Measurements from ENCODE around the gene C1orf141.
"Not testable (repeated sequence)": the region's sequence is repeated elsewhere in the genome, so short reads cannot be mapped to it uniquely, and the experiment has no call there.

The C1orf141 gene

DNA sequence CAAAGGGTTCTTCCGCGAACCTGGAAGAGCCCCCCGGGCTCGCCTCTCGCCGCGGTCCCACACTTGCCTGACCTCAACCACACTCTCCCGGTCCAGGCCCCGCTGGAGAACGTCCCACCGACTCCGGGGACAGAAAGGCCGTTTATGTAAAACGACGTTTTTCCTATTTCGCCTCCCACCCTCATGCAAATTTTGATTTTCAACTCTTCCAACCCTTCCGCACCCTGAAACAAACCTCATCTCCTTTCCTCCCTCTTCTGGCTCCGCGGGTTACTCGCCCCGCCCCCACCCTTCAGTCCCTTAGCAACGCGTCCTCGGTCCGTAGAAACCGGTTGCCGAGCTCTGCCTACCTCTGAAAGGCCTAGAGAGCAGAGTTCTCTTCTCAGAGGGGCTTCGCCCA is at the start of gene C1orf141:
Gene C1orf141 (minus strand): TSS at position 276 of the 400 bp plus-strand sequence. CDS start 7,730 bp downstream, outside the sequence.
- in situ Hi-C loops (cut with MboI; ENCODE audit: low sequenced_read_pairs), result no loop called here

DNA sequence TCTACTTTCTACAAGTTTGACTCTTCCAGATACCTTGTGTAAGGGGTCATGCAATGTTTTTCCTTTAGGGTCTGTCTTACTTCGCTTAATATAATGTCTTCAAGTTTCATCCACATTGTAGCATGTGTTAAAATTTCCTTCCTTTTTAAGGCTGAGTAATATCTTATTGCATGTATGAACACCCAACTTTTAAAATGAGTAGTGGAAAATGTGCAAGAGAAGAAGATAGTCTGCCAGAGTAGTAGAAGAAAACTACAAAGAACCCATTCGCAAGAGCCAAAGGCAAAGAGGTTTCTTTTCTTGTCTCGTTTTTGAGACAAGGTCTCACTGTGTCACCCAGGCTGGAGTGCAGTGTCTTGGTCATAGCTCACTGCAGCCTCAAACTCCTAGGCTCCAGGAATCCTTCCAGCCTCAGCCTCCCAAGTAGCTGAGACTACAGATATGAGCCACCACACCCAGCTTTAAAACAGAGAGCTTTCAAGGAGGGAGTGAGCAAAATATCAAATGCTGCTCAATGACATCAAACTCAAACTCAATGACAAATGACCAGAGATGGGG is 40.8 kb upstream of the C1orf141 start:
- in situ Hi-C loops (cut with MboI; ENCODE audit: low sequenced_read_pairs), result no loop called here

GRCh38 chr1:67174716-67175284 is 40.0 kb upstream of the C1orf141 start:
- in situ Hi-C loops (cut with MboI; ENCODE audit: low sequenced_read_pairs), result no loop called here

- in situ Hi-C loops (cut with MboI; ENCODE audit: low sequenced_read_pairs), result no loop called here
These were observed 39.2 kb upstream of the C1orf141 start for GRCh38 chr1:67173988-67174387.

DNA sequence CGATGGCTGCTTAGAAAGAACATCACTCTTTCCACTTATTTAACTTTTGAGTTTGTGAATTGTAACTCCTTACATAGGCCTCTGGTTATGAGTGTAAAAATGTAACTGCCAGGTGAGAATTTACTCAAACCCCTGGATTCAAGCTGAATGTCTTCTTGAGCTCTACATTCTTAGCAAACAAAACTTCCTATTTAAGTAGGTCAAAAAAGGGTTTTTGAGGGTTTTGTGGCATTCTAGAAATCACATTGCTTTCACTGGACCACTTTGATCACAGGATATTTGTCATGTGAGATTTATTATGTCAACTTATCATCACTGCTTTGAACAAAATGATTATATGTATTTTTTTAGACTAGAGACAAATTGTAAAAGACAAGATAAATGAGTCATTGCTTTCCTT is 37.2 kb upstream of the C1orf141 start:
- in situ Hi-C loops (cut with MboI; ENCODE audit: low sequenced_read_pairs), result no loop called here

GRCh38 chr1:67171574-67171955 is 36.8 kb upstream of the C1orf141 start:
- in situ Hi-C loops (cut with MboI; ENCODE audit: low sequenced_read_pairs), result no loop called here

DNA sequence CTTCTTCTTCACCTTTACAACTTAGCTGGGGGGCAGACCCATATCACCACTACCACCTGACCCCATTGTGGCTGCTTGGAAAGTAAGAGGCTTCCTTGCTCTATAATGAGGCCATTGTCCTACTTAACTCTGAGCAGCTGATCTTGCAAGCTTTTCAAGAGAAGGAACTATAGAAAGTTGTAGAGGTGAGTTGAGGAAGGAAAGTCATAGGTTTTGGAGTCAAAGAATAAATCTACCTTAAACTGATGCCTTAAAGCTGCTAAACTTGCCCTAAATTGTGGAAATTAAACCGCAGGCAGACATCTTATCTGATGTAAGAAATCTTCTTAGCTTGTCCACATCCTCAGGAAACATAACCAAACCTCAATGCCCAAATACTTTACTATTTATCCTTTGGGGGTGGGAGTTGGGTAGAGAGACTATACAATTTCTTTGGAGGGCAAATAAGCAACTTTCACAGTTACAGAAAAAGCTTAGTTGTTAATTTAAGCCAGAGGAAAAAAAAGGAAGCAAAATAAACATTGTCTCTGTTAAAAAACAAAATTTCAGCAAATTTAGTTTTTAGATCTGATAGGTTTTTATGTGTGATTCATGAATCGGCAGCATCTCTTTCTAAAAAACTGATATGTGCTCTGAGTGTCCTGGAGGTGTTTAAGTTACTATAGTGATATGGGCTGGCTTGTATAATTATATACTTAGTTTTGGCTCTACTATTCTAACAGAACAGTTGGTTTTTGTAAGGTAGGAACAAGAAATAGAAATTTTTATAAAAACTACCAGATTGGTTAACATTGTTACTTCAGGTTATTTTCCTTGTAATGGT is 36.2 kb upstream of the C1orf141 start:
- in situ Hi-C loops (cut with MboI; ENCODE audit: low sequenced_read_pairs), result no loop called here

GRCh38 chr1:67169932-67170331 is 35.2 kb upstream of the C1orf141 start:
- in situ Hi-C loops (cut with MboI; ENCODE audit: low sequenced_read_pairs), result no loop called here

GRCh38 chr1:67169496-67169895 is 34.7 kb upstream of the C1orf141 start:
- in situ Hi-C loops (cut with MboI; ENCODE audit: low sequenced_read_pairs), result no loop called here

DNA sequence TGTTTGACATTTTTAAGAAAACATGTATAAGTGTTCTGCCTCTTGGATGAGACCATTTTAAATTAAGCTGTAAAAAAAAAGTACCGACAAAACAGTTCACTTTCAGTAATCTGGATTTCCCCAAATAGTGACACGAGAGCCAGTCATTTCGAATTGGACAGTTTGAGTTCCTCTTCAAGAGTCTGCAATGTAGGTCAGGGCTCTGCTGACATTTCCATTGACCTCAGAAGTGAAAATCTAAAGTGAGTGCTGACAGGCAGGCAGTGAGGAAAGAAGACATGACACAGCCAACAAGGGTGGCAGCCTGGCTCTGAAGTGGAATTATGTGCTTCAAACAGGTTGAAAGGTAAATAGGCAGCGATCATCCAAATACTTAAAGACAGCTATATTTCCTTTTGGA is 31.4 kb upstream of the C1orf141 start, which contains the start of gene IL23R:
Gene IL23R (plus strand): TSS at position 259 of the 400 bp plus-strand sequence. CDS start 1,667 bp downstream, outside the sequence.
- in situ Hi-C loops (cut with MboI; ENCODE audit: low sequenced_read_pairs), result no loop called here

GRCh38 chr1:67165468-67166041 is 30.8 kb upstream of the C1orf141 start:
- in situ Hi-C loops (cut with MboI; ENCODE audit: low sequenced_read_pairs), result no loop called here

DNA sequence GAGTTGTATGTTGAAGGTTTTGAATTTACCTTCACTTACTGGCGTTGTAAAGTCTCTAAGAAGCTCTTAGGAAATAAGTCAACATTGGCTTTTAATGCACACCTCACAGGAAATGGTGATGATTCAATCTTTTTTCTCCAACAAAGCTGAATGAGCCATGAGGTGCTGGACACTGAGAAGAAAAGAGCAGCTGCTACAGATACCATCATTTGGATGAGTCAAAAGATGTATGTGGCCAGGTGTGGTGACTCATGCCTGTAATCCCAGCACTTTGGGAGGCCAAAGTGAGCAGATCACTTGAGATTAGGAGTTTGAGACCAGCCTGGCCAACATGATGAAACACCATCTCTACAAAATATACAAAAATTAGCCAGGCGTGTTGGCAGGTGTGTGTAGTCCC is 28.2 kb upstream of the C1orf141 start:
- in situ Hi-C loops (cut with MboI; ENCODE audit: low sequenced_read_pairs), result no loop called here

DNA sequence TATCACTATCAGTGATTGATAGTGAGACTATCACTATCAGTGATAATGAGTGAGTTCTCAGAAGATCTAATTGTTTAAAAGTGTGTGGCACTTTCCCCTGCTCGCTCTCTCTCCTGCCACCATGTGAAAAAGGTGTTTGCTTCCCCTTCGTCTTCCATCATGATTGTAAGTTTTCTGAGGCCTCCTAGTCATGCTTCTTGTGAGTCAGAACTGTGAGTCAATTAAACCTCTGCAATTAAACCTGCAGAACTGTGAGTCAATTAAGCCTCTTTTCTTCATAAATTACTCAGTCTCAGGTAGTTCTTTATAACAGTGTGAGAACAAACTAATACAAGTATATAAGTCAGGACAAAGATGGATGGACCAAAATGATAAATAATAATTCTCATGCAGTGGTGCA is 24.5 kb upstream of the C1orf141 start:
- in situ Hi-C loops (cut with MboI; ENCODE audit: low sequenced_read_pairs), result no loop called here

DNA sequence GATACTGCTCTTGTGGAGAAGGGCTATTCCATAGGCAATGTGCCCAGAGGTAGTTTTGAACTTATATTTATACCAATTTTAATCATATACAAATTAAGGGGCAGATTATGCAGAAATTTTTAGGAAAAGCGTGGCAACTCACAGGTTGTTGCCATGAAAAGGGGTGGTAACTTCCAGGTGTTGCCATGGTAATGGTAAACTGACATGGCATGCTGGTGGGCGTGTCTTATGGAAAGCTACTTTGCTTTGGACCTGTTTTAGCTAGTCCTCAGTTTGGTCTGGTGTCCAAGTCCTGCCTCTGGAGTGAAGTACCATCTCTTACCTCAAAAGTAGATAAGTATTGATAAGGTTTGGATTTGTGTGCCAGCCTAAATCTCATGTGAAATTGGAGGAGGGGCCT is 23.6 kb upstream of the C1orf141 start:
- in situ Hi-C loops (cut with MboI; ENCODE audit: low sequenced_read_pairs), result no loop called here

DNA sequence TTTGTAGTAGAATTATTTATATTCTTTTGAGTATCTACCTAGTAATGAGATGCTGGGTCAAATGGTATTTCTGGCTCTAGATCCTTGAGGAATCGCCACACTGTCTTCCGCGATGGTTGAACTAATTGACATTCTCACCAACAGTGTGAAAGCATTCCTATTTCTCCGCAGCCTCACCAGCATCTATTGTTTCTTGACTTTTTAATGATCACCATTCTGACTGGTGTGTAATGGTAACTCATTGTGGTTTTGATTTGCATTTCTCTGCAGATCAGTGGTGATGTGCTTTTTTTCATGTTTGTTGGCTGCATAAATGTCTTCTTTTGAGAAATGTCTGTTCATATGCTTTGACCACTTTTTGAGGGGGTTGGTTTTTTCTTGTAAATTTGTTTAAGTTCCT is 16.2 kb upstream of the C1orf141 start:
- in situ Hi-C loops (cut with MboI; ENCODE audit: low sequenced_read_pairs), result no loop called here

DNA sequence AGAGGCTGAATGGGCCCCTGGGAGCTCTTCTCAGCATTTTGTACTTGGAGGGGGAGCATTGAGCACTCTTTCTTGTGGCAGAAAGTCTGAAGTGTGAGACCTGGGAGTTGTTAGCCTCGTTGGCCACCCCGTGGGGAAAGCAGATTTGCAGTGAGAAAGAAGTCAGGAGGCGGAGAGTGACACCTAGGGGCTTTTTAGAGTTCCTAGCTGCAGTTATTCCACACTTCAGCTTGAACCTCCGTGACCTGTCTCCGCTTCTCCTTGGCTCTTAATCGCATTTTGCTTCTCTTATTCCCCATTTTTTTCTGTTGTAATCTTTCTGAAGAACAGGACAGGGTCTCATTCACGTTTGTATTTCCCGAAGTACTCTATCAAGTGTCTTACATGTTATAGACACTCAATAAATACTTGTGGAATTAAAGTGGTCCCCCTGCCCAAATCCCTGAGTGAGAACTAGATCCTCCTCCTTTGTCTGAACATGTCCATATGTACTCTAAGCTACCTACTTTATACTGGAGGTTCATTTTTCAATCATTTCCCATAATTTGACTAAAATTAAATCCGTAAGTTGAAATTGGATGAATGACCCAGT is 14.5 kb upstream of the C1orf141 start:
- in situ Hi-C loops (cut with MboI; ENCODE audit: low sequenced_read_pairs), result no loop called here

DNA sequence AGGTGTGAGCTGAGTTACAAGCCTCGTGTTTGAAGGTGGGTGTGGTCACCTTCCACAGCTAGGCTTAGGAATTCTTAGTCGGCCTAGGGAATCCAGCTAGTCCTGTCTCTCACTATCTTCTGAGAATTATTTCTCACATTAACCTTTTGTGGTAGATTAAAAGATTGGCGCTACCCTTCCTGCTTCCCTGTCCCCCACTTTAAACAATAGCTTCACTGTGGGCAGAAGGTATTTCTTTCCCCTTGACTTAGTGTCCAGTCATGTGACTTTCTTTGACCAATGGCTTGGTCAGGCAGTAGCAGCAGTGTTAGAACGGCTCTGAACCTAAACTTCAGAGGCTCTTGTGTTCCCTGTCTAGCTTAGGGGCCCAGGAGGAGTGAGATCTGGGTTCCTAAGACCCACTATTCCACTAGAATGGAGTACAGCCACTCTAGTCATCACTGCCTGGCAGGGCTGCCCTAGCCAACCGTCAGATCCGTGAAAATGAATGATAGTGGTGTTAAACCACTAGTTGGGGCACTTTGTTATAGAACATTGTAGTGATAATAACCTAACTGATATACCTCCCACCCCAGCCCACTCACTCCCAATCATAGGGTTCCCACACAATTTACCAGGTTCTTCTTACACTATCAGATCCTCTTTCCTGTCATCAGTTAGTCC is 13.9 kb upstream of the C1orf141 start:
- in situ Hi-C loops (cut with MboI; ENCODE audit: low sequenced_read_pairs), result no loop called here

DNA sequence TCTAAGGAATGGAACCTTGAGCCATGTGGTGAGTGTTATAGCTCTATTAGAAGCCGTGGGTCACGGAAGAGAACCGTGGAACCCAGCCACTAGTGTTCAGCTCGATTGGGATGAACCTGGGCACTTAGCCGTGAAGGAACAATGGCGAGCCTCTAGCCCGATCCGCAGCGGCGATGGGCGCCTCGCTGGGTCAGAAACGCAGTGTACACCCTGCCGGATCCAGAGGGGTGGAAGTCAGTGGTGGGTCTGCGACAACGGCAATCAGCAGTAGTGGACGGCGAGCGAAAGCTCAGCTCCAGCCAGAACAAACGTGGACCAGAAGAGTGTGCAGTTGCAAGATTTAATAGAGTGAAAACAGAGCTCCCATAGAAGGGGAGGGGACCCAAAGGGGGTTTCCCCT is 13.2 kb upstream of the C1orf141 start:
- in situ Hi-C loops (cut with MboI; ENCODE audit: low sequenced_read_pairs), result not testable (repeated sequence)

- in situ Hi-C loops (cut with MboI; ENCODE audit: low sequenced_read_pairs), result no loop called here
These were observed 11.8 kb upstream of the C1orf141 start for GRCh38 chr1:67146539-67146938.

DNA sequence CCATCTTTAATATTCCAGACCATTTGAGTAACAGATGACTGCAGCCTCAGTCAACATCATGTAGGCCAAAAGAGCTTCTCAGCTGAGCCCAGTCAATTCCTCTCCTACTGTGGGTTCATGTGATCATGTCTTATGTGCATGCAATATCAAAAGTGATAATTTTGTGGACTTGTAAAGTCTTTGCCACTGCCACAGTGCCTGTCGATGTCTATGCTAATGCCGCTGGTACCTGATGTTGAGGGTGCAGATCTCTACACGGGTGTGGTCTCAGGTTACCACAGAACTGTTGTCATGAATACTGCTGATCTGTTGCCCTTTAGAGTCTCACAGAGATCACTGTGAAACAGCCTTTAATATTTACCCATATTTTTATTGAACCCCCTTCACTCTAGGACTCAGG is 11.3 kb upstream of the C1orf141 start:
- in situ Hi-C loops (cut with MboI; ENCODE audit: low sequenced_read_pairs), result no loop called here

- in situ Hi-C loops (cut with MboI; ENCODE audit: low sequenced_read_pairs), result no loop called here
These were observed 9.9 kb upstream of the C1orf141 start for GRCh38 chr1:67144696-67145095.
